NCI-H1436 (cell line): ENCODE data around the gene SIGLEC6.
"Not testable (repeated sequence)": the region's sequence is repeated elsewhere in the genome, so short reads cannot be mapped to it uniquely, and the experiment has no call there.

ENCODE experiments used
- DNase-seq: peaks from one replicate; lab custom pipeline; 2025; lab: John Stamatoyannopoulos, UW

The SIGLEC6 gene

DNA sequence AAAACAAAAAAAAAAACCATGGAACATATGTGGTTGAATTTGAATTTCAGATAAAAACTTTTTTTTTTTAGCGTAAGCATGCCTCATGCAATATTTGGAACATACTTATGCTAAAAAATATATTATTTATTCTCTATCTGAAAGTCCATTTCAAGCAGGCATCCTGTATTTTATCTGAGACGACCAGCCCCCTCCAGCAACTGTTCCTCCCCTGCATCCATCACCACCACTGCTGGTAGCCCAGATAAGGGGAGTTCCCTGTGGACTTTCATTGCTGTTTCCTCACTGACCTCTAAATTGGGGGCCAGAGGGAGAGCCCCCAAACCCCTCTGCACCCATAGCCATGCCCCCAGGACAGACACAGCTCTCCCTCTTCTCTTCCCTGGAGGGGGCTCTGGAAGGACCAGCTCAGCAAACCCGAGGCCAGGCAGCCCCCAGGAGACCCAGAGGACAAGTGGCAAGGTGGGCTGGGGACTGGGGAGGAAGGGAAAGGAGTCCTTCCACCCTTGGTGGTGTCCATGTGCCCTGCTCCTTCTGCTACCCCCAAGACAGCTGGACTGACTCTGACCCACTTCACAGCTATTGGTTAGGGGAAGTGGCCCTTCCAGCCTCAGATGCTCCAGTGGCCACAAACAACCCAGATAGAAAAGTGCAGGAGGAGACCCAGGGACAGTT, 23.3 kb downstream of the SIGLEC6 start:
- DNase-seq = no peak

DNA sequence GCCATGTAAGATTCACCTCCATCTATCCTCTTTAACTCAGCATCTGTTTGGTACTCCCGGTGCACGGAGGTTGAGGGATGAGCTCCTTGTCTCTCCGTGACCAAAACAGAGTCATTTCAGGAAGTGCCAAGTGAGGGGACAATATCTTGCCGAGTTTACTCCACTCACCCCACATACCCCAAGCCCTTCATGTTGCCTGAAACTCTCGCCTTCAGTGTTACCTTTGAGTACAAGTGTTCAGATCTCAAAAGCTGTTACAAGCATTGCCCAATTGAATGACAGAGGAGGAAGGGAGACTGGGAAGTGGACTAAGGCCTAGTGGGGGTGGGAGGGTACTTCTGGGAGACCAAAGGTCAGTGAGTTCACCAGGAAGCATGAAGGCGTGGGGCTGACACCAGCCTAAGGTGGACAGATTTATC, 23.8 kb downstream of the SIGLEC6 start:
- DNase-seq = no peak

DNA sequence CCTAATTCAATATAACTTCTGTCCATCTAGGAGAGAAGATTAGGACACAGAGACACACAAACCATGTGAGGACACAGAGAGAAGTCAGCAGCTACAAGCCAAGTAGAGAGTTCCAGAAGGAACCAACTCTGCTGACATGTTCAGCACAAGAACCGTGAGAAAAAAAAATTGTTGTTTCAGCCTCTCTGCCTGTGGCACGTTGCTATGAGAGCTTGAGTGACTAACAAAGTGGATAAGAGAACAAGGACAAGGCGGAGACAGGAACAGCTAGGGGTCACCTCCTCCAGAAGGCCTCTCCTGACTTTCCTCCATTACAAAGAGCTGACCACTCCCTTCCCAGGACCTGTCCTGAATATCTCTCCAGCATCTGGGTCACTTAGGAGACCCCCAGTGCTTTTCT, 24.3 kb downstream of the SIGLEC6 start:
- DNase-seq = no peak

- DNase-seq = no peak
Measured at GRCh38 chr19:51505904-51506303, 25.6 kb downstream of the SIGLEC6 start.

- DNase-seq = no peak
Measured at GRCh38 chr19:51503896-51504295, 27.6 kb downstream of the SIGLEC6 start.

- no peak for DNase-seq
Measured at GRCh38 chr19:51503286-51503817, 28.1 kb downstream of the SIGLEC6 start.

GRCh38 chr19:51501594-51502263, 29.7 kb downstream of the SIGLEC6 start, which contains the start of gene SIGLEC12:
Gene SIGLEC12, minus strand, starts transcription at chr19:51501800. Its CDS starts 67 bp downstream, at chr19:51501733.
- DNase-seq = no peak

GRCh38 chr19:51500931-51501330, 30.5 kb downstream of the SIGLEC6 start:
- not testable (repeated sequence) for DNase-seq

DNA sequence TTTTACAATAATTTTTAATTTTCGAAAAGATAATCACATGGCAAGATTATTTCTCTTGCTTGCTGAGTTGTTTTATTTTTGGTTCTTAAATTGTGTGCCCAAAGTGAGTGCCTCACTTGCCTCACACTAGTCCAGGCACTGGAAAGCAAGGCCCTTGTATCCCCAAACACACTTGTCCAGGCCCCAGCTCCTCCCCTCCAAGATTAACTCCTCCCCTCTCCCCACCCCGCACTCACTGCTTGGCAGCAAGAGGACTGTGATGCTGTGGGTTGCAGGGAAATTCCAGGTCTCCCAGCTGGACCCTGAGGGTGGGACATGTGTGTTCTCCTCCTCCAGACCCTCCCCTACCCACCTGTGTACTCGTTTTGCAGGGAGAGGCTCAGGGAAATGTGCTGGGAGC, 33.8 kb downstream of the SIGLEC6 start:
- no peak for DNase-seq

GRCh38 chr19:51493776-51494175, 37.7 kb downstream of the SIGLEC6 start:
- no peak for DNase-seq

GRCh38 chr19:51491586-51491985, 39.9 kb downstream of the SIGLEC6 start:
- DNase-seq = no peak

DNA sequence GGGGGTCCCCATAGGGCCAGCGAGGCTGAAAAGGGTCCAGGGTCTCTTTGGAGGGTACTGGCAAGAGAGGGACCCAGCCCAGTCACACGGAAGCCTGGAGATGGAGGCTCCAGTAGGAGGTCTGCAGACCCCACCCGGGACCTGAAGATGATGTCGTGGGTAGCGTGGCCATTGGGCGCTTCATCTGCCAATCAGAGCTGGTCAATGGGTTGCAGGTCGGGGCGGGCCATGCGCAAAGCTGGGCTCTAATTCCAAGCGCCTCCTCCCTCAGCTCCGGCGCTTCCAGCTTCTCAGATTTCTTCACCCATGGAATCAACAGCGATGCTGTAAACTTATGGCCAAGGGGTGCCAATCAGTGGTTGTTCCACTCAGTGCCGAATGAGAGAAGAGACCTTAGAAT, 40.8 kb downstream of the SIGLEC6 start:
- DNase-seq = no peak

DNA sequence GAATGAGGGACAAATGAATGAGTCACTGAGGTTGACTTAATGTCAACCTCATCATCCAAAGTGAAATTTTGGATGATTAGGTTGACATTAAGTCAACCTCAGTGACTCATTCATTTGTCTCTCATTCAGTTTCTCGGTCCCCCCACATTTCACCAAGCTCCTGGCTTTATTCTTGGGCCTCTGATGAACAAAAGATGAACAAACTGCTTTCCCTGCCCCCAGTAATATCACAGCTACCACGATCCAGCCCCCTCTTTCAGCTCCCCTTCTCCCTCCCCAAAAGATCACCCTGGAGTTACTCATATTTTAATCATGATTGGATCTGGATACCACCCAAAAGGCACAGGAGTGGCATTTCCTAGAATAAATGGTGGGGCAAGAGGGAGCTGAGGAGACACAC, 42.4 kb downstream of the SIGLEC6 start:
- no peak for DNase-seq

- no peak for DNase-seq
Measured at GRCh38 chr19:51488491-51488890, 43.0 kb downstream of the SIGLEC6 start.

- DNase-seq = no peak
Measured at GRCh38 chr19:51485960-51486660, 45.4 kb downstream of the SIGLEC6 start.

DNA sequence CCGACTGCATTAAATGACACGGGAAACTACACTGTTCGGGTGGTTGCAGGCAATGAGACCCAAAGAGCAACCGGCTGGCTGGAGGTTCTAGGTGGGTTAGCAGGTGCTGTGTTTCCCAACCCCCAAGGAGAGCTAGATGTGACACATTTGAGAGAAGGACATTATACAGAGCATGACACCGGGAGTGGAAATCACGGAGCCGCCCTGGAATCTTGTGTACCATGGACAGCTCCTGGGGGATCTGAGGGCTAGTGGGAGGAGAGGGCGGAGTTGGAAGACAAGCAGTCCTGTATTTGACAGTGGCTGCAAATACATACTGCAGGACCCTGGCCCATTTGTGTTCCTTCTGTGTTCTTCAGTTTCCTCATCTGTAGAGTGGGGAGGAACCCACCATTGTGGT, 50.9 kb downstream of the SIGLEC6 start:
- no peak for DNase-seq

- no peak for DNase-seq
Measured at GRCh38 chr19:51479531-51480331, 51.7 kb downstream of the SIGLEC6 start.

DNA sequence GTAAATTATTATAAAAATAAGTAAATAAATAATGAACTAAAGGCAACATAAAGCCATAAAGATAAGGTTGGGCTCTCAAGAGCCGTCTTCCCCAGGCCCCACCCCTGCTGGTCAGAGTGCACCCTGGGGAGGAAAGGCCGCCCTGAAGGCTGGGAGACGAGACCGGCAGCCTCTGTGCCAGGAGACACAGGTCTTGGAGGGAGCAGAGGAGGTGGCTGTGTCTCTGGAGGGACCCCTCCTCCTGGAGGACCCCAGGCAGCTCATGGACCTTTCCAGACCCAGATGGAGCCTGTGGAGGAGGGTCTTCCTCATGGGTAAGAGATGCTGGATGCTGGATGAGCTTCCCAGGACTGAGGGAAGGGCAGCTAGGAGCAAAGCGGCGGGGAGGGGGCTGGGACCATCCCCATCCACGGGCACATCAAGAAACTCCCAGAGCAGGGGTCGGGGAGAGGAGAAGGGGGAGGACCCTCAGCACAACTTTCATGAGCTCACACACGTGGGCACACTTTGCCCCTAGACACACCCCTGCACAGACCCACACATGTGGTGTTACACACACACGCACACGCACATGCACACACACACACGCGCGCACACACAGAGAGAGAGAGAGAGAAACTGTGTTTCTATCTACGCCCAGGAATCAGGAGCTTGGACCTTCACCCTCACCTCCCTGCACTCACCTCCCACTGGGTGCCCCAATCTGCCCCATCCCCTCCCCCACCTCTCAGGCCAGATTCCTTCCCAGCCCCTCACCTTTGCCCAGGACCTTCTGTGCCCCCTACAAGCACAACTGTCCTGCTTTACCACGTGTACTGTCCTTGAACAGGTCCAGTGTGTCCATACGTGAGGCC, 52.9 kb downstream of the SIGLEC6 start, which contains the start of gene CEACAM18:
TSS of gene CEACAM18 (plus strand) at position 159 of the 854 bp plus-strand sequence.
- no peak for DNase-seq

DNA sequence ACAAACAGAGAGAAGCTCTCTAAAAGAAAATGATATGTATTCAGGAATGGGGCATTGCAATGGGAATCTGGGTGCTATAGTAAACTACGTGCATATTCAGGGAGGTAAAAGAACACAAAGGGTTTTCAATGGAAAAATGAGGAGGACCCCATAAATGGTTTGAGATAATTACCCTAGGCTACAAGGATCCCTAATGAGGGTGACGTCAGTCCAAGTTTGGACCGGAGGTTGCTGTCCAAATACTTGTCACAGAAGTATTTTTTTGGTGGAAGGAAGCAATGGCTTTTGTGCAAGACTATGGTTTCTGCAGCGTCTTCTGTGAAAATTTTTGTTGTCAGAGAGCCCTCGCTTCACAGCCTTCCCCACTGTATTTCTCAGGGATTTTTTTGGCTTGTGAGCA, 54.1 kb downstream of the SIGLEC6 start:
- DNase-seq = no peak

GRCh38 chr19:51476164-51476563, 55.3 kb downstream of the SIGLEC6 start:
- DNase-seq = no peak
